T follicular helper cell (primary cell): Measurements from ENCODE around the gene FGF3.
"Not testable (repeated sequence)": the region's sequence is repeated elsewhere in the genome, so short reads cannot be mapped to it uniquely, and the experiment has no call there.

Experiments
- DNase-seq: peaks from one replicate; pipeline ENCODE4 v3.0.0-alpha.2; 2020; ENCODE audit warnings: low read depth

Gene FGF3

GRCh38 chr11:69773626-69774353, 45.4 kb downstream of the FGF3 start:
- DNase-seq, result no peak

- DNase-seq, result no peak
Observed at GRCh38 chr11:69771466-69771865, 47.8 kb downstream of the FGF3 start.

- DNase-seq, result no peak
Observed at GRCh38 chr11:69770540-69770939, 48.7 kb downstream of the FGF3 start.

DNA sequence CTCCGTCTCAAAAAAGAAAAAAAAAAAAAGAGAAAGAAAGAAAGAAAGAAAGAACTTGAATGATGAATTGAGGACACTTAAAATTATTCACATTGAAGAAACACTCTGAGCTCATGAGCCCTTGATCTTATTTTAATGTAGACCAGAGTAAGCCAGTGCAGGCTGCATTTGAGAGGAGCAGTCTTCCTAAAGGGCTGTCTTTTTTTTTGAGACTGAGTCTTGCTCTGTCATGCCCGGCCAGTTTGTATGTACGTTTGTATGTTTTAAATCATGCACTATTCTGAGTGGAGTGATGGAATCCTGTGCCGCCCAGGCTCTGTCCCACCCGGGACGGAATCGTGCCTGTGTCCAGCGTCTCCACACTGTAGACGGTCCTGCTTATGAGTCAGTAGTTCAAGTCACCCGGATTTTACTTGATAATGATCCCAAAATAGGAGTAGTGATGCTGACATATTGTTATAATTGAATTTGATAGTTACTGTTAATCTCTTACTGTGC, 53.7 kb downstream of the FGF3 start:
- DNase-seq, result no peak

DNA sequence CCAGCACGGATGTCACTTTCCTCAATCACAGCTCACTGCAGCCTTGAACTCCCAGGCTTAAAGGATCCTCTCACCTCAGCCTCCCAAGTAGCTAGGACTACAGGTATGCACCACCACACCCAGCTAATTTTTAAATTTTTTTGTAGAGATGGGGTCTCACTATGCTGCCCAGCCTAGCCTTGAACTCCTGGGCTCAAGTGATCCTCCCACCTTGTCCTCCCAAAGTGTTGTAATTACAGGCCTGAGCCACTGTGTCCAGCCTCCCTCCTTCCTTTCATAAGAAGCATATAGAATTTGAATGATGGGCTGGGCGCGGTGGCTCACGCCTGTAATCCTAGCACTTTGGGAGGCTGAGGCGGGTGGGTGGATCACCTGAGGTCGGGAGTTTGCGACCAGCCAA, 54.3 kb downstream of the FGF3 start:
- not testable (repeated sequence) for DNase-seq

DNA sequence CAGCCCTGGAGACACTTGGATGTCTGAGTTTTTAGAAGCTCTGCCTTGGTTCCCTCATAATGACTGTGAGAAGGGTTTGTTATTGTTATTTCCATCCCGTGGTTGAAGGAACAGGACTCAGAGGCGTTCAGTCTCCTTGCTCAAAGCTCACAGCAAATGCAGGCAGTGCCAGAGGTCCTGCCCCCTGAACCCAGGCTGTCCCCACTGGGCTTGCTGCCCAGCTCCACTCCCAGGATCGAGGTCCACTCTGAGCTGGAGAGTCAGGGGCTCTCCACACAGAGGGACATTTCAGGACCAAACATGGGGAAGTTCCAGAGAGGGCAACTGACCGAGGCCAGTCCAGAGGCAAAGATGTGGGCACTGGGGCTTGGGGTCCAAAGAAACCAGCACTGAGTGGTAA, 58.9 kb downstream of the FGF3 start:
- no peak for DNase-seq
